Nephron progenitor cell (in vitro differentiated cells): ENCODE measurements around the gene PTPRR.
A peak's percentile ranks its signal among the peaks of the same experiment; 100 is the strongest.

Source experiments
- DNase-seq: peaks from one replicate; pipeline ENCODE4 v3.0.0; 2021
- H3K27ac Mint-ChIP-seq: 2 replicates; pipeline ENCODE4 v1.8.0; 2021; ENCODE audit warnings: mild to moderate bottlenecking, moderate library complexity, mixed read lengths
- H3K27me3 Mint-ChIP-seq: 2 replicates; pipeline ENCODE4 v1.8.0; 2021; ENCODE audit warnings: mild to moderate bottlenecking, low read depth, mixed read lengths; ENCODE audit not compliant: poor library complexity
- H3K36me3 Mint-ChIP-seq: 2 replicates; pipeline ENCODE4 v1.8.0; 2021; ENCODE audit warnings: low read depth, mixed read lengths
- H3K4me1 Mint-ChIP-seq: 2 replicates; pipeline ENCODE4 v1.8.0; 2021; ENCODE audit warnings: mixed read lengths
- H3K4me3 Mint-ChIP-seq: 2 replicates; pipeline ENCODE4 v1.8.0; 2021; ENCODE audit warnings: mild to moderate bottlenecking, moderate library complexity, mixed read lengths
- H3K9me3 Mint-ChIP-seq: 2 replicates; pipeline ENCODE4 v1.8.0; 2021; ENCODE audit warnings: mild to moderate bottlenecking, moderate library complexity, mixed read lengths
- TF ChIP-seq, protein P1 (sequence below): fragments of 200-600 bp; sonication (generic); IDR thresholded peaks from 2 replicates; pipeline ENCODE4 v1.5.0; 2021; ENCODE audit warnings: antibody characterized with exemption

The PTPRR gene

DNA sequence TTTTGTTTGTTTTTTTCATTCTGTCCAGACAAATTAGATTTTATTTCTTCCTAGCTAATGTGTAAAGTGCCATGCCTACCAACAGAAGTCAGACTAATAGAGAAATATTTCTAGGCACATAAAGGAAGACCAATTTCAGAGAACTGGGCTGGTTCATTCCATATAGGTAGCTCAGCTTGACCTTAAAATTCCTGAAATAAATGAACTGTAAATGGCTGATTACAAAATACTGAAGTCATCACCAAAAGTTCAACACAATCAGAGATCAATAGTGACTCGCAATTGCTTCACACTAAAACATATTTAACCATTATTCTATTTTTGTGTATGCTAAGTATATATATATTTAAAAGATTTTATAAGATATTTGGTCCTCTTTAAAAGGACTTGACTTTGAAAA lies 317.5 kb downstream of the PTPRR start:
- Mint-ChIP-seq H3K4me1 (no peaks in the 10 kb centered on the region), H3K4me3 (no peak overlapping the region), H3K27ac (no peak overlapping the region), H3K27me3 (peaks cover 11% of the 10 kb centered on the region), H3K36me3 (no peaks in the 10 kb centered on the region), H3K9me3 (peaks cover 5% of the 10 kb centered on the region)
- TF ChIP-seq, protein P1, sequence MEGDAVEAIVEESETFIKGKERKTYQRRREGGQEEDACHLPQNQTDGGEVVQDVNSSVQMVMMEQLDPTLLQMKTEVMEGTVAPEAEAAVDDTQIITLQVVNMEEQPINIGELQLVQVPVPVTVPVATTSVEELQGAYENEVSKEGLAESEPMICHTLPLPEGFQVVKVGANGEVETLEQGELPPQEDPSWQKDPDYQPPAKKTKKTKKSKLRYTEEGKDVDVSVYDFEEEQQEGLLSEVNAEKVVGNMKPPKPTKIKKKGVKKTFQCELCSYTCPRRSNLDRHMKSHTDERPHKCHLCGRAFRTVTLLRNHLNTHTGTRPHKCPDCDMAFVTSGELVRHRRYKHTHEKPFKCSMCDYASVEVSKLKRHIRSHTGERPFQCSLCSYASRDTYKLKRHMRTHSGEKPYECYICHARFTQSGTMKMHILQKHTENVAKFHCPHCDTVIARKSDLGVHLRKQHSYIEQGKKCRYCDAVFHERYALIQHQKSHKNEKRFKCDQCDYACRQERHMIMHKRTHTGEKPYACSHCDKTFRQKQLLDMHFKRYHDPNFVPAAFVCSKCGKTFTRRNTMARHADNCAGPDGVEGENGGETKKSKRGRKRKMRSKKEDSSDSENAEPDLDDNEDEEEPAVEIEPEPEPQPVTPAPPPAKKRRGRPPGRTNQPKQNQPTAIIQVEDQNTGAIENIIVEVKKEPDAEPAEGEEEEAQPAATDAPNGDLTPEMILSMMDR: no peak
- DNase-seq: no peak

DNA sequence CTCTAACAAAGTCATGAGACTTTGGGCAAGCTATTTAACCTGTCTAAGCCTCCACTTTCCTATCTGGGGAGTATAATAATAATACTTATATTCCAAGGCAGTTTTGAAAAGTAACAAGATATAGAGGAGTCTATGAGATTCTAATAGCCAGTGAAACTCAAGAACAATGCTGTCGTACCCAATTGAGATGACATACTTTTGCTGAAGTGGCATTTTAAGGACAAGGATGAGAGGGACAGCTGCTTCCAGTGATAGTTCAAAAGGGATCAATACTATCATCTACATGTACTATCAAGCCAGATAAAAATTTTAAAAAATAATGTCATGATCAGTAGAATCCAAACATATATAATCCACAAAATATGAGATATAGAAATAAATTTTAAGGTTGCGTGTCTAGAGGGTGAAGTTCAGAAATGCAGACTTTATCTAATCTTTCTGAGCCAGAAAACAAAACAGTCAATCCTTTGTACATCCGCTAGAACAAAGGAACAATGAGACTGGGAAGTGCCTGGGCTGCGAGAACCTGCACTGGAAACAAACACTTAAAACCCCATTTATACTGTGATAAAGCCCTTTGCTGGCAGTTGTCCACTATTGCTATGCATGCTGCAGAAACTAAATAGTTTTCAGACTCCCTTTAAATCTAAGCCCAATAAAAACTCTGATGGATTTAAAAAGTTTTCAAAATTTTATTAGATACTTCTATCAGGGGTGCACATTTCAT lies 321.9 kb downstream of the PTPRR start:
- no peaks in the 10 kb centered on the region for H3K27me3 Mint-ChIP-seq

DNA sequence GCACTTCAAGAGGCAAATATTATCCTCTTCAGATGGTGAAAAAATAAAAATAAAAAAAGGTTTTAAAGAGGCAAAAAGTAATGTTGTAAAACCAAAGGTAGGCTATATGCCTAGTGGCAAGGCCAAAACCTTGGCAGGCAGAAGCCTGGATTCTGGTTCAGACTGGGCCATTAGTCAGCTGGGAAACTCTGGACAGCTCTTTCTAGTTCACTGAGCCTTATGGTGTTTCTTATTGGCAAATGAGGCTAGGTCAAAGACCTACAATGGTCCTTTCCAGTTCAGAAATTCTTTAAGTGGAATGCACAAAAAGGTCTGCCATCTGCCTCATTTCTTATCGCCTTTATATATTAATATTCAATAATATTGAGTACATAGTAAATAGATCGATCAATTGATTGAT lies 327.9 kb downstream of the PTPRR start:
- no peak for DNase-seq
- no peaks in the 10 kb centered on the region for H3K4me1 Mint-ChIP-seq
- H3K9me3 Mint-ChIP-seq: no peaks in the 10 kb centered on the region
- H3K27me3 Mint-ChIP-seq: no peaks in the 10 kb centered on the region
- H3K36me3 Mint-ChIP-seq: no peaks in the 10 kb centered on the region
- no peak overlapping the region for H3K27ac Mint-ChIP-seq
- no peak overlapping the region for H3K4me3 Mint-ChIP-seq
- TF ChIP-seq, protein P1: no peak

More for the DNA sequence above, 321.9 kb downstream of the PTPRR start:
- H3K9me3 Mint-ChIP-seq: no peaks in the 10 kb centered on the region
- TF ChIP-seq, protein P1: no peak
- H3K4me3 Mint-ChIP-seq: no peak overlapping the region
- no peak overlapping the region for H3K27ac Mint-ChIP-seq
- no peak for DNase-seq
- no peaks in the 10 kb centered on the region for H3K36me3 Mint-ChIP-seq
- H3K4me1 Mint-ChIP-seq: no peaks in the 10 kb centered on the region

DNA sequence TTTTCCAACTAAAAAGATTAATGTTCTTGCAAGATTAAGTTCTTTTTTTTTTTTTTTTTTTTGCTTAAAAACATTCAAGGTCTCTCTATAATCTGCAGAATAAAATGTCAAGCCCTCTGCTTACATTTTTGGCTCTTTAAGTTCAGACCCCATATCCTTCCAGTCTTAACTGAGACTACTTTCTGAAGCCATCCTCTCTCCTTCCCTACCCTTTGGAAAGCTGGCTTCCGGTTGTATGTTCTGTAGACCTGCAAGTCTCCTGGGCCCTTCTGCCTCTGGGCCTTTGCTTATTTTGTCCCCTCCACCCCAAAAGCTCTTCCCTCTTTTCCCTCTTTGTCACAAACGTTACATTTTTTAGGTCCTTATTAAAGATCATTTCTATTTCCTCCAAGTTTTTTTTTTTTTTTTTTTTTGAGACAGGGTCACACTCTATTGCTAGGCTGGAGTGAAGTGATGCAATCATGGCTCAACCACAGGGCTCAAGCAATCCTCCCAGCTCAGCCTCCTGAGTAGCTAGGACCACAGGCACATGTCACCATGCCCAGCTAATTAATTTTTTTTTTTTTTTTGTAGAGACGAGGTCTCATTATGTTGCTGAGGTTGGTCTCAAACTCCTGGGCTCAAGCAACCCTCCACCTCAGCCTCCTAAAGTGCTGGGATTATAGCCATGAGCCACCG lies 329.9 kb downstream of the PTPRR start:
- no peak overlapping the region for H3K4me3 Mint-ChIP-seq
- no peak for DNase-seq
- no peaks in the 10 kb centered on the region for H3K36me3 Mint-ChIP-seq
- no peak overlapping the region for H3K27ac Mint-ChIP-seq
- peaks cover 11% of the 10 kb centered on the region for H3K9me3 Mint-ChIP-seq
- no peaks in the 10 kb centered on the region for H3K27me3 Mint-ChIP-seq
- TF ChIP-seq, protein P1: no peak
- H3K4me1 Mint-ChIP-seq: no peaks in the 10 kb centered on the region

DNA sequence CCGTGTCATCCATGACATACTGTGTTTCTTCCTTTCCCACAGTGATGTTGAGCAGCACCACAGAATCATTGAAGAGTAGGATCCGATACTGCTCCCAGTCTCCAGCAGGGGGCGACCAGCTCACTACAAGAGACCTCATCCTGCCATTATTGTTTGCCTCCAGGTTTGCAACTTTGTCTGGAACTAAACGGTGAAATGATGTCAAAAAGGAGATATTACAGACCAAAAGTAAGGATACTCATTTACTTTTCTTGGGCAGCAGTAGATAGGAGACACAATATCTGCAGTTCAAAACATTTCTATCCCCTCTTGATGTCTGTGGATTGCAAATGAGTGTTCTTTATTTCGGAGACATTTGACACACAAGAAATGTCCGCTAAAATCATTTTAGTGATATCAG lies 330.5 kb downstream of the PTPRR start:
- H3K27ac Mint-ChIP-seq: no peak overlapping the region
- no peaks in the 10 kb centered on the region for H3K27me3 Mint-ChIP-seq
- H3K4me1 Mint-ChIP-seq: no peaks in the 10 kb centered on the region
- H3K36me3 Mint-ChIP-seq: no peaks in the 10 kb centered on the region
- peak; percentile 77 for DNase-seq
- TF ChIP-seq, protein P1: peak; percentile 80
- H3K4me3 Mint-ChIP-seq: no peak overlapping the region
- H3K9me3 Mint-ChIP-seq: peaks cover 15% of the 10 kb centered on the region
